GM21526 (cell line): Measurements from ENCODE around the gene ZFYVE28.

ENCODE experiments used
- ATAC-seq: cut with Tn5 transposase; IDR thresholded peaks from one replicate; pipeline ENCODE4 v1.9.1; 2021; ENCODE audit warnings: moderate library complexity; ENCODE audit not compliant: unreplicated experiment, low FRiP score

Gene ZFYVE28

DNA sequence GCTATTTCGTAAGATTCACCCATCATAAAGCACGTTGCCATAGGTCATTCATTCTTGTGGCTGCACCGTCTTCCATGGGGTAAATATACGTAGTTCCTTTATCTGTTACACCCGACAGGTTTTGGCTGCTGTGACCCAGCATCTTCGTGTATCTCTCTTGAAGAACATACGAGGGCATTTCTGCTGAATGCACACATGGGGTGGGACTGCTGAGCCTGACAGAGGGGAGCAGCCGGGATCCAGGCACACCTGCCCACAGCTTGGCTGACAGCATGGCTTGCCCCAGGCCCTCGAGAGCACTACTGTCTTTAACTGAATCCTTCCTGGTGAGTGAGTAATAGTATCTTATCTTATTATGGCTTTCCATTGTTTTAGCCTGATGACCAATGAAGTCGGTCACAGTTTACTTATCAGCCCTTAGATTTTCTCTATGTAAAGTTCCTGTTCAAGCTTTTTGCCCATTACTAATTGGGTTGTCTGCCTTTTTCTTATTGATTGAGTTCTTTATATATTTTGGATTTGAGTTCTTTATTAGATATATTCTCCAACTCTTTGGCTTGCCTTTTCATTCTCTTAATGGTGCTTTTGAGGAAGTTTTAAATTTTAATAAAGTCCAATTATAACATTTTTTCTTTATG is 111.6 kb downstream of the ZFYVE28 start:
- no peak for ATAC-seq

DNA sequence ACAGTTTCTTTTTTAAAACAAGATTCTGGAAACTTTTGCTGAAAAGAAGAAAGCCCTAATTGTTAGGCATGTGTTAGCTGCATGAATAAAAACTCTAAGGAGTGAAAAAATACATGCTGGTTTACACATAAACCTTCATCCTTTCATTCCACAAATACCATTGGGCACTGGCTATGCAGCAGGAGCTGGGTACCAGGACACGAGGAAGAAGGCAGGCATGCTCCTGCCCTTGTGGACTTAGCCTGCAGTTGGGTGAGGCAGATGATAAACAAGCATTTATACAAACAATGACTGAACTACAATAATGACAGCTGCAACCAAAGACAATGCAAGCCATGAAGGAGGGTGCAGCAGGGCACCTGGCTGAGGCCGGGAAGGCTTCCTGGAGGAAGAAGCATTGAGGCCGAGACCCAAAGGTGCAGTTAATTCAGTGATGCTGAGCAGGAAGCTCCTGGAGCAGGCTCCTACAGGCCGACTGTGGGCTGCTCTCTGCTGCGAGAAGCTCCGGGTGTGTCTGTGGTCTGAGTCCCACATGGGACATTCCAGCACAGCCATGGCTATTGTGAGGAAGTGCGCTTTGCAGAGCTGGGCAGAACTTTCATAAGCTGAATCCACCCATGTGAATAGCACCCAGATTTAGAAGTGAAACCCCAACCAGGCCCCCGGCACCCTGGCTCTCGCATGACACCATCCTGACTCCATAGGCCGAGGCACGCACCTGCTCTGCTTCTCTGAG is 112.5 kb downstream of the ZFYVE28 start:
- ATAC-seq: no peak

GRCh38 chr4:2304877-2305561 is 113.4 kb downstream of the ZFYVE28 start:
- no peak for ATAC-seq

DNA sequence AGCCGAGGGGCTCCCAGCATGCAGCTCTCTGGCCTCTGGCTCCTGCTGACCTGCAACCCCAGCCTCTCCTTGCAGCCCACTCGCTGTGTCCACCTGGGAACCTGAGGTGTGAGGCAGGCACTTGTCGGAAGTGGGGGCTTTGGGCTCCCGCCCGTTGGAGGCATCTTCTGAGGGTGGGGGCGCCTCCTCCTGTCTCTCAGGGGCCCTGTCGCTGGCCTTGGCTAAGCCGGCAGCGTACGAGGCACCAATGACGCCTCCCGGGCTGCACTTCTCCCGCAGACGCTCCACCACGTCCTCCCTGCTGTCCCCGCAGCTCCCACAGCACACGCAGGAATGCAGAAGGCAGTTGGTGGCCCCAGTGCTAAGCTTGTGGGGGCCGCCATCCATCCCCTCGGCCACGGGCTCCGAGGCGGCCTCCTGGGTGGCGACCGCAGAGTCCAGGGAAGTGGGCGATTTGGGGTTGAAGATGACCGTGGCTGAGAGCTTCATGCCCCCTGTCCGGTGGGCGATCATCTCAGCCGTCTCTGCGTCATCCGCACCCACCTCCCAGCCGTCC is 114.0 kb downstream of the ZFYVE28 start:
- no peak for ATAC-seq

GRCh38 chr4:2303686-2304320 is 114.6 kb downstream of the ZFYVE28 start:
- ATAC-seq: no peak

DNA sequence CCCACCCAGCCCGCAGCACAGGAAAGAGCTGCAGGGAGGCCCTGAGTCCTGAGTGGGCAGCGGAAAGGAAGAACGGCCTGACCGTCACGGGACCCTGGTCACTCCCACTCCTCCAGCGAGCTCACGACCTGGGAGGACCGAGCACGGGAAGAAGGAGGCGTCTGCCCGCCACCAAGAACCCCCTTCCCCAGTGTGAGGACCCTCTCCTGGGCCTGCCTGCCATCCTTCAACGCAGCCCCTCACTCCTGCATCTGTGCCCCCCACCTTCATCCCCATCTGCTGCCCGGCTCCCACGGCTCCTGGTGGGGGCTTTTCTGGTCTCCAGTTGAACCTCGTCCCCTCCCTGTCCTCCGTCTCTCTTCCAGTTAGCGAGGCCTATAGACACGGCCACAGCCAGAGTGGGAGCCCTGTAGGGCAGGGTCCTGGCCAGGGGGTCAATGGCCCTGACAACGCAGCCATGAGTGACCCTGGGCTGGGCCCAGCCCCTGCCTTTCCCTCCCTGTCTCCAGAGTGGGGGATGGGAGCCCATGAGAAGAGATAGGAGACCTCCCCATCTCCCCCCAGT is 115.2 kb downstream of the ZFYVE28 start:
- ATAC-seq: no peak

DNA sequence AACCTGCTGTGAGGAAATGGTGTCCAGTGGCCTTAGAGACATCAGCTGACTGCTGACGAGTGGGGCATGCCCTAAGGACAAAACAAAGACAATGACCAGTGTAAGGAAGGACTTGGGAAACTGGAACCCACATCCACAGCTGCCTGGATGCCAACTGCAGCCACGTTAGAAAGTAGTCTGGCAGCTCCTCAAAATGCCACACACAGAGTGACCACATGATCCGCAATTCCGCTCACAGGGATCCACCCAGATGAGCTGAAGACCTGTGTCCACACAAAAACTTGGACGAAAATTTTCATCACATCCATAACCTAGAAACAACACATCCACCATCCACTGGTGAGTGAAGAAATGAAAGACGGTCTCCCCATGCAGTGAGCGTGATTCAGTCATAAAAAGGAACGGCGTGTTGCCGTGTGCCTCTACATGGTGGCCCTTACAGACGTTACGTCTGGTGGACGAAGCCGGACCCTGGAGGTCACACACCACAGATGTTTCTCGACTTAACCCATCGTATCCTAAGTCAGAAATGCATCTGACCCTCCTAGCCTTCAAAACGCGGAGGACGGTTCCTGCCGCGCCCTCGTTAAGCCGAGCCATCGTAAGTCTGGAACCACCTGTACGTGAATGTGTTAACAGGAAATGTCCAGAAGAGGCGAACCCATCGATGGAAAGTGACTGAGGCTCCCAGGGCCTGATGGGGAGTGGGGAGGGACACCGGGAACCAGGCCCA is 115.9 kb downstream of the ZFYVE28 start:
- ATAC-seq: no peak

DNA sequence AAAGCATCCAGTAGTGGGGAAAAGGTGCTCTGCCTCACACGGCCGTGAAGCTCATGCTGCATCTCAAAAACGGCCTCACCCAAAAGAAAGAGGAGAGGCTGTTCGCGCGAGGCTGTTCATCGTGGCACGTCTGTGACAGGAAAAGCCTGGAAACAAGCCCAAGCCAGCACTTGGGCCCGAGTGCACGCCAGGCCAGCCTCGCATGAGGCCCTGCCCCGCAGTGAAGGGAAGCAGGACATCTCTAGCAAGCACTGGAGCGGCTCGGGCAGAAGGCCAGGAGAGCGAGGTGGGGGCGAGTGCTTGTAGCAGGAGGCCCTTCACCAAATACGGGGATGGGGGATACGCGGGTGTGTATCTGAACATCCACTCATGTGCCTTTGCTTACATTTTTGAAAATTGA is 116.6 kb downstream of the ZFYVE28 start:
- no peak for ATAC-seq

GRCh38 chr4:2301225-2301642 is 117.2 kb downstream of the ZFYVE28 start:
- ATAC-seq: no peak

GRCh38 chr4:2300431-2301224 is 117.8 kb downstream of the ZFYVE28 start:
- no peak for ATAC-seq

DNA sequence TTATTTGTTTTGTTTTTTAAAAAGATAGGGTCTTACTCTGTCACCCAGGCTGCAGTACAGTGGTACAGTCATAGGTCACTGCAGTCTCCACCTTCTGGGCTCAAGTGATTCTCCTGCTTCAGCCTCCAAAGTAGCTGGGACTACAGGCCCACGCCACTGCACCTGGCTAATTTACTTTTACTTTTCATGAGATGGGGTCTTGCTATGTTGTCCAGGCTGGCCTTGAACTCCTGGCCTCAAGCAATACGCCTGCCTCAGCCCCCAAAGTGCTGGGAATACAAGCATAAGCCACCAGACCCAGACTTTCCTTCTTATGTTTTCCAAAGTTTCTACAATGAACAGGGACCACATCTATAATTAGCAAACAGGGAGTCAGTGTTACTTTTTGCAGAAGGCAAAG is 118.7 kb downstream of the ZFYVE28 start:
- no peak for ATAC-seq

DNA sequence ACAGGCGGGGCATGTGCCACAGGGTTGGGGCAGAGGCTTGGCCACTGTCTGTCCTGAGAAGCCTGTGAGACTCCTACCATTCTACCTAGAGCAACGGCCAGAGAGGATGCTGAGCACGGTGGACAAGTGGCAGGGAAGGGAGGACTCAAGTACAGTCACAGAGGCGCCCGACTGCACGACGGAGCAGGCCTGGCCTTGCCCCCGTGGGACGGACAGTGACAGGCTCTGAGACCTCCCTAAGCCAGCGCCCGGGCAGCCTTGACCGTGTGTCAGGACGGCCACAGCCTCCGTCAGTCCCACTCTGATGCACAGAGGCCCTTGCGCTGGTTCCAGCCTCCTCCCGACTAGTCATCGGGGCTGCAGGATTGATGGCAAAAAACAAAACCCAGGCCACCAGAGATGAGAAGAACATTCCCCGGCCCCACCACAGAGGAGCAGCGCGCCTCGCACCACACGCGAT is 119.9 kb downstream of the ZFYVE28 start:
- no peak for ATAC-seq

GRCh38 chr4:2297606-2298531 is 120.6 kb downstream of the ZFYVE28 start:
- no peak for ATAC-seq

- ATAC-seq: no peak
These were observed 121.5 kb downstream of the ZFYVE28 start for GRCh38 chr4:2296631-2297601.

DNA sequence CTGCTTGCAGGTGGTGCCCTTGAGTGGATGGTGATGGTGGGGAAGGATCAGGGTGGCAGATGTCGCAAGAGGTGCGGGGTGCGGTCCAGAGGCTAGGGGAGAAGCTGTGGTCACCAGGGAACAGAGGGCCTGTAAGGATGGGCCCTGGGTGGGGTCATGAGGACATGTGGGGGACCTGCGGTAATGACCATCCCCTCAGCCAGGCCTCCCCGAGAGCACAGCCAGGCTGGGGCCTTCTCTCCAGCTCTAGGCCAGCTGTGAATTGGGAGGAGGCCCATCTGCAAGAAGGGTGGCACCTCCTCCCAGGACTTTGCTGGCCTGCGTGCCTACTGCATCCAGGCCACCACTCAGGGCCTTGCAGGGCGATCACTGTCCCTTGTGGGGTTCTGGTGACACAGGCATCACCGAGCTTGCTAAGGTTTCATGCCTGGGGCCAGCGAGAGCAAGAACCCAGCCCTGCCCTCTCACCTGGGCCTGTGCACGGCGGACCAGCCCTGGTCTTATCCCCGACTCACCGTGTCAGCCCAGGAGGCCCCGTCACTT is 122.5 kb downstream of the ZFYVE28 start:
- no peak for ATAC-seq

GRCh38 chr4:2295500-2295899 is 122.9 kb downstream of the ZFYVE28 start:
- no peak for ATAC-seq
